BLaER1 (cell line): Measurements from ENCODE around the gene TSFM.

Source experiments
- H3K27ac ChIP-seq: shearing (Covaris generic); formaldehyde crosslinking; 2 replicates; pipeline ENCODE4 v1.8.1; 2022
- H3K27me3 ChIP-seq: shearing (Covaris generic); formaldehyde crosslinking; 2 replicates; pipeline ENCODE4 v1.8.1; 2022
- H3K36me3 ChIP-seq: shearing (Covaris generic); formaldehyde crosslinking; 2 replicates; pipeline ENCODE4 v1.8.1; 2022
- H3K4me1 ChIP-seq: shearing (Covaris generic); formaldehyde crosslinking; 2 replicates; pipeline ENCODE4 v1.8.1; 2022
- H3K4me2 ChIP-seq: shearing (Covaris generic); formaldehyde crosslinking; 2 replicates; pipeline ENCODE4 v1.8.1; 2022
- H3K4me3 ChIP-seq: shearing (Covaris generic); formaldehyde crosslinking; 2 replicates; pipeline ENCODE4 v1.8.1; 2022
- H3K9ac ChIP-seq: shearing (Covaris generic); formaldehyde crosslinking; 2 replicates; pipeline ENCODE4 v1.8.1; 2022
- H3K9me3 ChIP-seq: shearing (Covaris generic); formaldehyde crosslinking; 2 replicates; pipeline ENCODE4 v1.8.1; 2022
- H4K20me1 ChIP-seq: shearing (Covaris generic); formaldehyde crosslinking; 2 replicates; pipeline ENCODE4 v1.8.1; 2022
- Cebpa-rat ChIP-seq: shearing (Covaris generic); IDR thresholded peaks from 2 replicates; pipeline ENCODE4 v1.8.1; 2022

TSFM gene

DNA sequence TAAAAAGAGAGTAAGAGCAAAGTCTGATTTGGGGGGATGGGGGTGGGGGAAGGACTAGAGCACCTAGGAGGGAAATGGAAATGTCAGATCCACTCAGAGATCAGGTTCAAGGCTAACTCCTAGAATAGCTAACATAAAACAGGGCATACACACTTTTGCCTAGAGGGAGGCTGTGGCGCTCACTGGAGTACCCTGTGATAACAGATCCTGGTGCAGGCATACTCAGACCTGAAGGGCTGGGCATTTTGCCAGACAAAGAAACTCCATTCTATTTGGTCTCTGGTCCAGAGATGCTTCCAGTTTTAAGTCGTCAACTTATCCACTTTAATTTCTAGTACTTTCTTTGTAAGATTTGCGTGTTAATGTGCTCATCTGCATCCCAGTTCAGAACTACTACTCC, 58.1 kb downstream of the TSFM start:
- TF ChIP-seq Cebpa-rat, result no peak

DNA sequence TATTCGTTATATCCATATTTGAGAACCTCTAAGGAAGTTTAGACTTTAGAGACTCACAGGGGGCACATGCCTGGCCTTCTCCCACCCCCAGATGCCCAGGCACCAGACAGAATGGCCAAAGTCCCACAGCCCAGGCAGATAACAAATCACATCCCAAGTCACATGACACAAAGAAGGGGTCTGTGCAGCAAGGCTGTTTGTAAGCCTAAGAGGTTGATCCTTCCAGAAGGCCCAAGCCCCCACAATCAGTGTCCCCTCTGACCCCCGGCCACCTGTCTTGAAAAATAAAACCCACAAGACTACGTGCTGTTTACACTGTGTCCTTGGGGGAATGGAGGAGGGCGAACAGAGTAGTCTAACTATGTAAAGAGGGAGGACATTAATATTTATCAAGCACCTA, 58.9 kb downstream of the TSFM start:
- H3K4me1 ChIP-seq, result peaks cover 82% of the 10 kb centered on the region
- peaks cover 96% of the 10 kb centered on the region for H4K20me1 ChIP-seq
- no peak overlapping the region for H3K27ac ChIP-seq

More for the DNA sequence above, 58.1 kb downstream of the TSFM start:
- H4K20me1 ChIP-seq, result peaks cover 100% of the 10 kb centered on the region
- H3K27ac ChIP-seq, result no peak overlapping the region
- H3K27me3 ChIP-seq, result no peaks in the 10 kb centered on the region
- H3K4me1 ChIP-seq, result peaks cover 89% of the 10 kb centered on the region
- no peaks in the 10 kb centered on the region for H3K9me3 ChIP-seq
- H3K36me3 ChIP-seq, result 0 out of 2 replicates have a peak, but pooled peaks cover 6% of the 10 kb centered on the region
- no peak overlapping the region for H3K4me3 ChIP-seq
- H3K9ac ChIP-seq, result no peak overlapping the region
- peak overlapping the region; percentile 96 for H3K4me2 ChIP-seq

DNA sequence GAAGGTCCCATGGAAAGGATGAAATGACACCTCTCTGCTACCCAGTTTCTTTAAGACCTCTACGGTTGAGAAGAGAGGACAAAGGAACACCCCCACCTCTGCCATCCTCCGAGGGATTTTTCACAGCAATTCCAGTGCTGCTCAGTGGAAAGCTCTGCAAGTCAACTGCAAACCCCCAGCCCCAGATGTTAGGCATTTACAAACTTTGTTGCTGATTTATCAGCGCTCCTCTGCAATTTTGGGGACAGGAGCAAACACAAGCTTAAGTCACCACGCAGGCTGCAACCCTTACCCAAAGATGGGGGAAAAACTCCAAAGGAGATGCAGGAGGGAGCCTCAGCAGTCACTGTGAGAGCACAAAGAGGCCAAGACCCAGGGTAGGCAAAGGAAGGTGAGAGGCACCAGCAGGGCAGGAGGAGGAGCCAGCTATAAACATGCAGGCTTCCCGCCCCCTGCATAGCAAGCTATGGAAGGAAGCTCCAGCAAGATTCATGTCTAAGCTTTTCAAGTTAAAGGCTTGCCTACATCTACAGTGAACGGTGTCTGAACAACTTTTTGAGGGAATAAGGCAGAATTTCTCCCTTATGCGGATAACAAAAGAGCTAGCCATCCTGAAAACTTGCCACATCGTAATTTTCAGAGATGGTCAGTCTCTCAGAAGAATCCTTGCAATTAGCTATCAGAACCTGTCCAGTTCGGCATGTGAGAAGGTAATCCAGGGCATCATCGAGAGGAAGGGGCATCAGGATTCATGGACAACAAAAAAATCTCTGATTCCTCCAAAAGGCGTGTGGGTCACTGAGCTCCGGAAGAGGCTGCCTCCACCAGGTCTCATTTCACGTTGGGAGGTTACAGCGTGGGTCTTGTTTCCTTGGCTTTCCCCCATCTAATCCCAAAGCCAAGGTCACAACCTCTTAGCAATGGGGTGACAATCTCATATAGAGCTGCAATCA, 60.0 kb downstream of the TSFM start:
- TF ChIP-seq Cebpa-rat, result no peak
- peaks cover 76% of the 10 kb centered on the region for H3K4me1 ChIP-seq
- H3K27me3 ChIP-seq, result no peaks in the 10 kb centered on the region
- H3K4me2 ChIP-seq, result peak overlapping the region; percentile 96
- peaks cover 85% of the 10 kb centered on the region for H4K20me1 ChIP-seq
- no peak overlapping the region for H3K27ac ChIP-seq
- H3K9me3 ChIP-seq, result no peaks in the 10 kb centered on the region
- 0 out of 2 replicates have a peak, but pooled peaks cover 6% of the 10 kb centered on the region for H3K36me3 ChIP-seq
- H3K4me3 ChIP-seq, result 0 out of 2 replicates have a peak overlapping the region, but pooled peaks have one; percentile 98
- H3K9ac ChIP-seq, result peak overlapping the region; percentile 95

More for the DNA sequence above, 58.9 kb downstream of the TSFM start:
- no peaks in the 10 kb centered on the region for H3K9me3 ChIP-seq
- peak overlapping the region; percentile 96 for H3K4me2 ChIP-seq
- no peak overlapping the region for H3K4me3 ChIP-seq
- H3K9ac ChIP-seq, result no peak overlapping the region
- 0 out of 2 replicates have a peak, but pooled peaks cover 6% of the 10 kb centered on the region for H3K36me3 ChIP-seq
- TF ChIP-seq Cebpa-rat, result no peak
- H3K27me3 ChIP-seq, result no peaks in the 10 kb centered on the region

DNA sequence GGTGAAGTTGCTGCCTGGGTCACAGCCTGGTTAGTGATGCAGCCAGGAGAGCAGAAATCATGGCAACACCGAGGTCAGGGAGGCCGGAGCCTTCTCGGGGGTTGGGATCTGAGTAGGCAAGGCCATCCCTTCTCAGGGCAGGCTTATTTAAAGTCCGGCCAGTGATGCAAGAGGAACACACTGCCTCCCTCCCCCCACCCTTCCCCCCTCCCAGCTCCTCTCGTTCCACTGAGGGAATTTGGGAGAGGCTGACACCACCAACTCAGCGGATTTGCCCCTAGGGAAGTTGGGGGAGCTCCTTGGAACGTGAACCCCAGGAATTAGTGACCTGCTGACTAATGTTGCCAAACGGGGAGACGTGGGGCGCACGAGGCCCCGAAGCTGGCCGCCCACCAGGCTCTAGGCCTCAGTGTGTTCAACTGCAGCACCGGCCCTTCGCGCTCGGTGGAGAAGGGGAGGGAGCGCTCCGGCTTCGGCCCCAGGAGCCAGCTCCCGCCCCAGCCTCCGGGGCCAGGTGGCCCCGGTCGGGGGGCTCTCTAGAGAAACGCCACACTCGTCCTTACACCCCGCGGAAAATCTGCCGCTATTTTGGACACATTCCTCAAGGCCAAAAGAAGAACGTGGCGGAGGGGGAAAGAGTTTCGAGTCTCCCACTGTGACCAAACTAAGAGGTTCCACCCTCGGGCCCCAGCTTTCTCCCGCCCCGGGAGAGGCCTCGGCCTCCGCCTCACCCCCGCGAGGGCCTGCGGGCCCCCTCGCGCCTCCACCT, 62.3 kb downstream of the TSFM start:
- peaks cover 2% of the 10 kb centered on the region; the same call in 1 of the 2 replicates for H3K27me3 ChIP-seq
- H3K4me2 ChIP-seq, result peak overlapping the region; percentile 96
- H3K27ac ChIP-seq, result peak overlapping the region; percentile 93
- peaks cover 60% of the 10 kb centered on the region for H3K4me1 ChIP-seq
- no peak for TF ChIP-seq Cebpa-rat
- H3K36me3 ChIP-seq, result 0 out of 2 replicates have a peak, but pooled peaks cover 6% of the 10 kb centered on the region
- H3K4me3 ChIP-seq, result peak overlapping the region; percentile 98
- H3K9ac ChIP-seq, result peak overlapping the region; percentile 95
- H4K20me1 ChIP-seq, result peaks cover 62% of the 10 kb centered on the region
- H3K9me3 ChIP-seq, result no peaks in the 10 kb centered on the region

DNA sequence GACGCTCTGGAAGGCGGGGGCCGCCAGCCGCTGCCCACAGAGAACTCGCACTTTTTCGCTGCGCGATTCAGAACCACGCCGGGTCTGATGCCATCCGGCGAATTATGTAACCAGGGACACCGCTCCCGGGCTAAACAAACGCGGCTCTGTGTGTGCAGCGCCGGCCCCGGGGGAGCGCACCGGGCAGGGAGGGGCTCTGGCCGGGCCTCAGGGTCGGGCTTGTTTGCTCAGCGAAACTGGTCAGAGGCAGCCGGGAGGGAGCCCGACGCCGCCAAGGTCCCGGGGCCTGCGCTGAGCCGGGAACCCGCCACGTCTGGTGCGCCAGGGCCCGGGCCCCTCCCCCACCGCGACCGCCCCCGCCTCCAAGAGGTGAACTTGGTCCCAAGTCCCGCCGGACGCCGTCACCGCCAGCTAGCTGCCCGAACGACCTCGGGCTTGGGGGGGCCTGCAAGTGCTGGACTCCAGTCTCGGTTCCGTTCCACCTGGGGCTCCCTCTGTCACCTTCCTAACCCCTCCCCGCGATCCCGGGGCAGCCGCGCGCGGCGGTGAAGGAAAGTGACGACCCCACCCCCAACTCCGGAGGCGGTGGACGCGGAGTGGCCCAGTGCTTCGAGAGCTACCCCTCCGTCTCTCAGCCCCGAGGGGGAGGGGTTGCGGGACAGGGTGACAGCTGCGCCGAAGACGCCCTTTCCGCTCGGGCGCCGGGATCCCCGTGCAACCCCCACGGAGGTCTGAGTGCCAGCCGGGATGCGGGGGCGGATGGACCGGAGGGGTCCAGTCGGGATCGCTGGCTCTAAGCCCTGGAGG, 63.1 kb downstream of the TSFM start:
- Histone ChIP-seq H3K4me1 (peaks cover 52% of the 10 kb centered on the region), H3K4me2 (peak overlapping the region; percentile 96), H3K27me3 (peaks cover 10% of the 10 kb centered on the region), H3K36me3 (no peaks in the 10 kb centered on the region), H3K9ac (peak overlapping the region; percentile 95), H3K9me3 (no peaks in the 10 kb centered on the region), H3K27ac (peak overlapping the region; percentile 93), H4K20me1 (peaks cover 54% of the 10 kb centered on the region), H3K4me3 (peak overlapping the region; percentile 98)
- TF ChIP-seq Cebpa-rat, result no peak

DNA sequence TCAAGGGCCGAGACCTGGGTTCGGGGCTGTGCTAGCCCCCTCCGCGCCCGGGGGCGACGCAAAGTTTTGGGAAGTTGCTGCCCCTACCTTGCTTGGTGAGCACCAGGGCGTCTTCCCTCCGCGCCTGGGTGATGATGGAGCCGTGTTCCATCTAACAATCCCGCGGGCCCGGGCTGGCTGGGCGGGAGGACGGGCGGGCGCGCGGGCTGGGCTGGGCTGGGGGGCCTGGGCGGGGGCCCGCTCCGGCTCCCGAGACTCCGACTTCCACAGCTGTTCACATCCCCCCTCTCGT, 63.6 kb downstream of the TSFM start:
- Histone ChIP-seq H3K9me3 (no peaks in the 10 kb centered on the region), H3K36me3 (no peaks in the 10 kb centered on the region), H4K20me1 (peaks cover 53% of the 10 kb centered on the region), H3K4me2 (peak overlapping the region; percentile 96), H3K27me3 (peaks cover 15% of the 10 kb centered on the region), H3K9ac (peak overlapping the region; percentile 95), H3K4me1 (peaks cover 47% of the 10 kb centered on the region), H3K27ac (peak overlapping the region; percentile 93), H3K4me3 (peak overlapping the region; percentile 98)
- no peak for TF ChIP-seq Cebpa-rat

DNA sequence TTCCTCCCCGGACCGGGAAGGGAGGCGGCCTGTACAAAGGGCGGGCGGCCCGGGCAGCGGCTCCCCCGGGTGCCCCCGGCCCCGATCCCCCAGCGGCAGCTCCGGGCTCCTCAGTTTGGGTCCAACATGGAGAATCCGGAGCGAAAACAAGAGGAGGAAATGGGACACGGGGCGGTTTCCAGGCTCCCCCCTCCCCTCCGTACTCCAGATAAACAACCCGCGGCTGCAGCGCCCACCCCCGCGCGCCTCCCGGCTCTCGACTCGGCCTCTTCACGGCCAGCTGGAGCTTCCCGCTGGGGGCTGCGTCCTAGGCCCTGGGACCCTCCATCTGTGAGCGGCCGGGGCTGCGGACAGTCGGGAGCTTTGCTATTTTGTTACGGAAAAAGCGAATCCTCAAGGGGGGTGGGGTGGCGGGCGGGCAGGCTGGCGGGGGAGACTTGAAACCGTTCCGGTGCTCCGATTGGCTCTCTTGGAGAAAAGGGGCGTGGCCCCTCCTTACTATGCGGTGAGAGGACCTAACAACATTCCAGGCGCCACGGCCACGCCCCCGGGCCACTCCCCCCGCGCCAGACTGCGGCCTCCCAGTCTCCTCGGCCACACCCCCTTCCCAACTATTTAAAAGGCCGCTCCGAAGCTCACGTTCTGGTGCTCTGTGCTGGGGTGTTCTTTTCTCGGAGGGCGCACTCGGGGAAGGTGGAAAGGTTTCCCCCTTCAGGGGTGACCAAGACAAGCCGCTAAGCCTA, 64.2 kb downstream of the TSFM start, which contains the start of gene CTDSP2:
TSS of gene CTDSP2 (minus strand) at position 153 of the 743 bp plus-strand sequence. CDS start 294 bp downstream, outside the sequence.
- TF ChIP-seq Cebpa-rat, result no peak
- Histone ChIP-seq H3K27ac (peak within 1 kb of the TSS; percentile 93), H3K9me3 (no peaks in the 10 kb centered on the region), H4K20me1 (peaks cover 53% of the 10 kb centered on the region), H3K9ac (peak within 1 kb of the TSS; percentile 95), H3K4me2 (peak within 1 kb of the TSS; percentile 96), H3K4me3 (peak within 1 kb of the TSS; percentile 98), H3K27me3 (peaks cover 20% of the 10 kb centered on the region), H3K4me1 (peaks cover 42% of the 10 kb centered on the region), H3K36me3 (no peaks in the 10 kb centered on the region)
